Measurements from ENCODE around the gene ARHGAP6.

ARHGAP6 gene

GRCh38 chrX:11462136-11462535 lies 203.6 kb downstream of the ARHGAP6 start:
- Histone ChIP-seq H3K4ac (ENCODE audit: low read length) (no peak overlapping the region), H3K18ac (ENCODE audit: low read length) (no peak overlapping the region), H3K27ac (replicated peaks; ENCODE audit: low read length) (no peak overlapping the region), H4K8ac (ENCODE audit: low read depth, low read length) (no peak overlapping the region), H3K4me1 (ENCODE audit: control insufficient read depth in 2 of 2, insufficient read depth in 1 of 2, low read depth in 1 of 2, low read length in 2 of 2) (no peaks in the 10 kb centered on the region), H3K9me3 (replicated peaks in 1 of 2; ENCODE audit: control insufficient read depth in 2 of 2, insufficient read depth in 1 of 2, low read depth in 1 of 2, low read length in 2 of 2) (no peaks in the 10 kb centered on the region), H3K9ac (ENCODE audit: low read depth, low read length, poor library complexity) (no peak overlapping the region), H2BK12ac (ENCODE audit: low read length) (no peak overlapping the region), H3K23ac (ENCODE audit: low read depth, low read length, poor library complexity) (no peak overlapping the region), H4K91ac (ENCODE audit: low read depth, low read length, poor library complexity) (no peak overlapping the region), H2BK120ac (ENCODE audit: low read depth, low read length) (no peak overlapping the region), H3K36me3 (replicated peaks in 1 of 2; ENCODE audit: control insufficient read depth in 2 of 2, insufficient read depth in 2 of 2, low read length in 2 of 2) (no peaks in the 10 kb centered on the region), H3K4me2 (ENCODE audit: insufficient read depth, low read length, poor library complexity, severe bottlenecking) (no peak overlapping the region), H2AK5ac (ENCODE audit: low read depth, low read length) (no peak overlapping the region), H2AFZ (ENCODE audit: low read length) (no peak overlapping the region), H3K4me3 (ENCODE audit: low read length in 2 of 2) (no peak overlapping the region), H3K14ac (ENCODE audit: low read length) (no peak overlapping the region), H2BK5ac (ENCODE audit: low read length) (no peak overlapping the region), H3K79me1 (ENCODE audit: low read depth, low read length) (no peaks in the 10 kb centered on the region), H3K27me3 (ENCODE audit: control insufficient read depth in 3 of 3, insufficient read depth in 3 of 3, low read depth in 1 of 3, low read length in 3 of 3) (no peaks in the 10 kb centered on the region), H2BK15ac (ENCODE audit: low read length) (no peak overlapping the region)
- DNase-seq (ENCODE audit: low spot score), result no peak
- no CpG with 5 or more reads among the region's 5 CpGs for WGBS, 2 donors (ENCODE audit: extremely low coverage in 2 of 2, insufficient read length in 2 of 2, insufficient replicate concordance in 1 of 2)

- no CpG with 5 or more reads among the region's 5 CpGs for WGBS, 2 donors (ENCODE audit: extremely low coverage in 2 of 2, insufficient read length in 2 of 2, insufficient replicate concordance in 1 of 2)
- no peaks in the 10 kb centered on the region for H3K36me3 ChIP-seq (replicated peaks in 1 of 2; ENCODE audit: control insufficient read depth in 2 of 2, insufficient read depth in 2 of 2, low read length in 2 of 2)
- H3K27ac ChIP-seq (replicated peaks; ENCODE audit: low read length), result no peak overlapping the region
- no peak overlapping the region for H3K14ac ChIP-seq (ENCODE audit: low read length)
- no peak overlapping the region for H3K4me3 ChIP-seq (ENCODE audit: low read length in 2 of 2)
- no peak overlapping the region for H4K91ac ChIP-seq (ENCODE audit: low read depth, low read length, poor library complexity)
- no peak overlapping the region for H3K9ac ChIP-seq (ENCODE audit: low read depth, low read length, poor library complexity)
- no peak overlapping the region for H2BK5ac ChIP-seq (ENCODE audit: low read length)
- H2BK12ac ChIP-seq (ENCODE audit: low read length), result no peak overlapping the region
- H3K4me2 ChIP-seq (ENCODE audit: insufficient read depth, low read length, poor library complexity, severe bottlenecking), result no peak overlapping the region
- no peaks in the 10 kb centered on the region for H3K79me1 ChIP-seq (ENCODE audit: low read depth, low read length)
- DNase-seq (ENCODE audit: low spot score), result no peak
- no peaks in the 10 kb centered on the region for H3K4me1 ChIP-seq (ENCODE audit: control insufficient read depth in 2 of 2, insufficient read depth in 1 of 2, low read depth in 1 of 2, low read length in 2 of 2)
- H3K27me3 ChIP-seq (ENCODE audit: control insufficient read depth in 3 of 3, insufficient read depth in 3 of 3, low read depth in 1 of 3, low read length in 3 of 3), result no peaks in the 10 kb centered on the region
- no peak overlapping the region for H3K23ac ChIP-seq (ENCODE audit: low read depth, low read length, poor library complexity)
- no peaks in the 10 kb centered on the region for H3K9me3 ChIP-seq (replicated peaks in 1 of 2; ENCODE audit: control insufficient read depth in 2 of 2, insufficient read depth in 1 of 2, low read depth in 1 of 2, low read length in 2 of 2)
- H2AK5ac ChIP-seq (ENCODE audit: low read depth, low read length), result no peak overlapping the region
- H2AFZ ChIP-seq (ENCODE audit: low read length), result no peak overlapping the region
- no peak overlapping the region for H2BK120ac ChIP-seq (ENCODE audit: low read depth, low read length)
- no peak overlapping the region for H3K18ac ChIP-seq (ENCODE audit: low read length)
- no peak overlapping the region for H2BK15ac ChIP-seq (ENCODE audit: low read length)
- no peak overlapping the region for H4K8ac ChIP-seq (ENCODE audit: low read depth, low read length)
- no peak overlapping the region for H3K4ac ChIP-seq (ENCODE audit: low read length)
These were observed 204.3 kb downstream of the ARHGAP6 start for GRCh38 chrX:11461201-11462001.

GRCh38 chrX:11460347-11460746 lies 205.4 kb downstream of the ARHGAP6 start:
- Histone ChIP-seq H2BK120ac (ENCODE audit: low read depth, low read length) (no peak overlapping the region), H3K4me2 (ENCODE audit: insufficient read depth, low read length, poor library complexity, severe bottlenecking) (no peak overlapping the region), H2AK5ac (ENCODE audit: low read depth, low read length) (no peak overlapping the region), H3K36me3 (replicated peaks in 1 of 2; ENCODE audit: control insufficient read depth in 2 of 2, insufficient read depth in 2 of 2, low read length in 2 of 2) (no peaks in the 10 kb centered on the region), H2BK12ac (ENCODE audit: low read length) (no peak overlapping the region), H3K9ac (ENCODE audit: low read depth, low read length, poor library complexity) (no peak overlapping the region), H3K4me1 (ENCODE audit: control insufficient read depth in 2 of 2, insufficient read depth in 1 of 2, low read depth in 1 of 2, low read length in 2 of 2) (no peaks in the 10 kb centered on the region), H3K23ac (ENCODE audit: low read depth, low read length, poor library complexity) (no peak overlapping the region), H2BK5ac (ENCODE audit: low read length) (no peak overlapping the region), H4K91ac (ENCODE audit: low read depth, low read length, poor library complexity) (no peak overlapping the region), H3K9me3 (replicated peaks in 1 of 2; ENCODE audit: control insufficient read depth in 2 of 2, insufficient read depth in 1 of 2, low read depth in 1 of 2, low read length in 2 of 2) (no peaks in the 10 kb centered on the region), H2AFZ (ENCODE audit: low read length) (no peak overlapping the region), H3K14ac (ENCODE audit: low read length) (no peak overlapping the region), H4K8ac (ENCODE audit: low read depth, low read length) (no peak overlapping the region), H3K27me3 (ENCODE audit: control insufficient read depth in 3 of 3, insufficient read depth in 3 of 3, low read depth in 1 of 3, low read length in 3 of 3) (no peaks in the 10 kb centered on the region), H3K4ac (ENCODE audit: low read length) (no peak overlapping the region), H3K27ac (replicated peaks; ENCODE audit: low read length) (no peak overlapping the region), H3K4me3 (ENCODE audit: low read length in 2 of 2) (no peak overlapping the region), H3K79me1 (ENCODE audit: low read depth, low read length) (no peaks in the 10 kb centered on the region), H2BK15ac (ENCODE audit: low read length) (no peak overlapping the region), H3K18ac (ENCODE audit: low read length) (no peak overlapping the region)
- no CpG with 5 or more reads among the region's 2 CpGs for WGBS, 2 donors (ENCODE audit: extremely low coverage in 2 of 2, insufficient read length in 2 of 2, insufficient replicate concordance in 1 of 2)
- DNase-seq (ENCODE audit: low spot score), result no peak

GRCh38 chrX:11458170-11458569 lies 207.6 kb downstream of the ARHGAP6 start:
- no peaks in the 10 kb centered on the region for H3K79me1 ChIP-seq (ENCODE audit: low read depth, low read length)
- no peak overlapping the region for H3K23ac ChIP-seq (ENCODE audit: low read depth, low read length, poor library complexity)
- no peak overlapping the region for H2BK5ac ChIP-seq (ENCODE audit: low read length)
- no peak overlapping the region for H3K4ac ChIP-seq (ENCODE audit: low read length)
- H3K9me3 ChIP-seq (replicated peaks in 1 of 2; ENCODE audit: control insufficient read depth in 2 of 2, insufficient read depth in 1 of 2, low read depth in 1 of 2, low read length in 2 of 2), result no peaks in the 10 kb centered on the region
- H3K36me3 ChIP-seq (replicated peaks in 1 of 2; ENCODE audit: control insufficient read depth in 2 of 2, insufficient read depth in 2 of 2, low read length in 2 of 2), result no peaks in the 10 kb centered on the region
- no peak overlapping the region for H3K18ac ChIP-seq (ENCODE audit: low read length)
- H3K4me2 ChIP-seq (ENCODE audit: insufficient read depth, low read length, poor library complexity, severe bottlenecking), result no peak overlapping the region
- no peak overlapping the region for H4K91ac ChIP-seq (ENCODE audit: low read depth, low read length, poor library complexity)
- no peak overlapping the region for H3K14ac ChIP-seq (ENCODE audit: low read length)
- no peak overlapping the region for H4K8ac ChIP-seq (ENCODE audit: low read depth, low read length)
- H2AK5ac ChIP-seq (ENCODE audit: low read depth, low read length), result no peak overlapping the region
- no peak overlapping the region for H3K27ac ChIP-seq (replicated peaks; ENCODE audit: low read length)
- DNase-seq (ENCODE audit: low spot score), result no peak
- H2BK15ac ChIP-seq (ENCODE audit: low read length), result no peak overlapping the region
- H2AFZ ChIP-seq (ENCODE audit: low read length), result no peak overlapping the region
- no peak overlapping the region for H3K4me3 ChIP-seq (ENCODE audit: low read length in 2 of 2)
- no CpG with 5 or more reads among the region's 3 CpGs for WGBS, 2 donors (ENCODE audit: extremely low coverage in 2 of 2, insufficient read length in 2 of 2, insufficient replicate concordance in 1 of 2)
- H3K9ac ChIP-seq (ENCODE audit: low read depth, low read length, poor library complexity), result no peak overlapping the region
- H3K27me3 ChIP-seq (ENCODE audit: control insufficient read depth in 3 of 3, insufficient read depth in 3 of 3, low read depth in 1 of 3, low read length in 3 of 3), result no peaks in the 10 kb centered on the region
- H2BK120ac ChIP-seq (ENCODE audit: low read depth, low read length), result no peak overlapping the region
- no peaks in the 10 kb centered on the region for H3K4me1 ChIP-seq (ENCODE audit: control insufficient read depth in 2 of 2, insufficient read depth in 1 of 2, low read depth in 1 of 2, low read length in 2 of 2)
- no peak overlapping the region for H2BK12ac ChIP-seq (ENCODE audit: low read length)
